ENCODE measurements around the gene HEG1. TPM values are rescaled to one million over a fixed set of nuclear protein-coding genes. Genes with fewer than 3 reads are reported as not detected.

The HEG1 gene
- total RNA-seq (10 to 100 TPM; 24.5 to 61.6 (median 41.5) TPM), polyA plus RNA-seq (1 to 10 TPM in 2 of 3 donors, under 1 TPM in 1; 0.92 to 9.7 (median 1.8) TPM)

- Histone ChIP-seq H3K27me3 (no peaks in the 10 kb centered on the region), H3K9me3 (no peaks in the 10 kb centered on the region), H3K4me3 (peak within 1 kb of the TSS; percentile 64 to 81 (median 79)), H3K4me1 (peaks cover 0 to 71% (median 64%) of the 10 kb centered on the region in 4 donors), H3K27ac (peak within 1 kb of the TSS; percentile 93 to 95 (median 94)), H3K36me3 (no peaks in the 10 kb centered on the region)
- DNase-seq, result peak; percentile 95
- TF ChIP-seq POLR2A (IDR thresholded peaks at IDR 0.05) (peak in 1 of 2 donors; percentile 30), POLR2AphosphoS5 (IDR thresholded peaks at IDR 0.05) (peak; percentile 33 to 70 (median 66))
- TF ChIP-seq, protein P1, sequence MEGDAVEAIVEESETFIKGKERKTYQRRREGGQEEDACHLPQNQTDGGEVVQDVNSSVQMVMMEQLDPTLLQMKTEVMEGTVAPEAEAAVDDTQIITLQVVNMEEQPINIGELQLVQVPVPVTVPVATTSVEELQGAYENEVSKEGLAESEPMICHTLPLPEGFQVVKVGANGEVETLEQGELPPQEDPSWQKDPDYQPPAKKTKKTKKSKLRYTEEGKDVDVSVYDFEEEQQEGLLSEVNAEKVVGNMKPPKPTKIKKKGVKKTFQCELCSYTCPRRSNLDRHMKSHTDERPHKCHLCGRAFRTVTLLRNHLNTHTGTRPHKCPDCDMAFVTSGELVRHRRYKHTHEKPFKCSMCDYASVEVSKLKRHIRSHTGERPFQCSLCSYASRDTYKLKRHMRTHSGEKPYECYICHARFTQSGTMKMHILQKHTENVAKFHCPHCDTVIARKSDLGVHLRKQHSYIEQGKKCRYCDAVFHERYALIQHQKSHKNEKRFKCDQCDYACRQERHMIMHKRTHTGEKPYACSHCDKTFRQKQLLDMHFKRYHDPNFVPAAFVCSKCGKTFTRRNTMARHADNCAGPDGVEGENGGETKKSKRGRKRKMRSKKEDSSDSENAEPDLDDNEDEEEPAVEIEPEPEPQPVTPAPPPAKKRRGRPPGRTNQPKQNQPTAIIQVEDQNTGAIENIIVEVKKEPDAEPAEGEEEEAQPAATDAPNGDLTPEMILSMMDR (IDR thresholded peaks at IDR 0.05), result no peak
- WGBS, 2 donors, result 2 to 3% methylated on average over 67 of the region's 67 CpGs
- intact Hi-C loops (cut with DNase I), result loop anchor here (2.0 to 10.0 kb wide), 3 partner anchors 53 to 529 kb away; no protein-coding TSS in a partner anchor
These were observed at the start of gene HEG1 for GRCh38 chr3:125055913-125056745. Gene HEG1, minus strand, starts transcription at chr3:125055997. Its CDS starts 107 bp downstream, at chr3:125055890.

GRCh38 chr3:125105116-125105515, 49.3 kb upstream of the HEG1 start:
- no peak overlapping the region for H3K4me3 ChIP-seq
- no peaks in the 10 kb centered on the region for H3K27me3 ChIP-seq
- WGBS, 2 donors, result 83 to 89% methylated on average over 1 of the region's 1 CpG
- no peaks in the 10 kb centered on the region for H3K36me3 ChIP-seq
- TF ChIP-seq, protein P1 (IDR thresholded peaks at IDR 0.05), result no peak
- TF ChIP-seq POLR2AphosphoS5 (IDR thresholded peaks at IDR 0.05) (no peak), POLR2A (IDR thresholded peaks at IDR 0.05) (no peak), EP300 (IDR thresholded peaks at IDR 0.05) (no peak)
- no peak for DNase-seq
- H3K27ac ChIP-seq, result no peak overlapping the region
- intact Hi-C loops (cut with DNase I), result no loop called here
- no peaks in the 10 kb centered on the region for H3K9me3 ChIP-seq
- peaks cover 0 to 4% (median 0%) of the 10 kb centered on the region in 4 donors for H3K4me1 ChIP-seq

DNA sequence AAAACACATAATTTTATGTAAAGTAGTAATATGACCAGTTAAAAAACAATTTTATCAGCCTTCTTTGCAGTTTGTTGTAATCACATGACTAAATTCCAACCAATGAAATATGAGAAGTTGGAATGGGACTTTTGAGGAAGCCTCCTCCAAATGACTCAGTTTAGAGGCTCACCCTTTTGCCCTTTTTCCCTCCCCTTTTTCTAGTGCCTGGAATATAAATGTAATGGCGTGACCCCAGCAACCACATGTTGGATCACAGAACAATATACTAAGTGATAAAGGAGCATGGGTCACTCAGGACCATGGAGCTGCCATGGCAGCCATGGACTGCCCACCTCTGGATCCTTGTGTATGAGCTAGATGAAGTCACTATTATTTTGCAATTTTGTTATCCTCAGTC, 48.8 kb upstream of the HEG1 start:
- Histone ChIP-seq H3K27me3 (no peaks in the 10 kb centered on the region), H3K9me3 (no peaks in the 10 kb centered on the region), H3K4me3 (no peak overlapping the region), H3K36me3 (no peaks in the 10 kb centered on the region), H3K4me1 (peaks cover 0 to 4% (median 0%) of the 10 kb centered on the region in 4 donors), H3K27ac (no peak overlapping the region)
- TF ChIP-seq POLR2A (IDR thresholded peaks at IDR 0.05), result no peak
- TF ChIP-seq EP300 (IDR thresholded peaks at IDR 0.05), result no peak
- TF ChIP-seq, protein P1 (IDR thresholded peaks at IDR 0.05), result no peak
- no peak for TF ChIP-seq POLR2AphosphoS5 (IDR thresholded peaks at IDR 0.05)
- DNase-seq, result no peak
- WGBS, 2 donors, result 94 to 96% methylated on average over 1 of the region's 1 CpG
- intact Hi-C loops (cut with DNase I), result no loop called here

- Histone ChIP-seq H3K4me1 (peaks cover 0 to 2% (median 0%) of the 10 kb centered on the region in 4 donors), H3K9me3 (no peaks in the 10 kb centered on the region), H3K27me3 (no peaks in the 10 kb centered on the region), H3K27ac (no peak overlapping the region), H3K36me3 (no peaks in the 10 kb centered on the region), H3K4me3 (no peak overlapping the region)
- intact Hi-C loops (cut with DNase I), result no loop called here
- no peak for TF ChIP-seq EP300 (IDR thresholded peaks at IDR 0.05)
- WGBS, 2 donors, result 95 to 98% methylated on average over 1 of the region's 1 CpG
- no peak for DNase-seq
These were observed 47.6 kb upstream of the HEG1 start for GRCh38 chr3:125103406-125103805.

- no peaks in the 10 kb centered on the region for H3K36me3 ChIP-seq
- no peaks in the 10 kb centered on the region for H3K4me1 ChIP-seq
- H3K4me3 ChIP-seq, result no peak overlapping the region
- no peaks in the 10 kb centered on the region for H3K9me3 ChIP-seq
- intact Hi-C loops (cut with DNase I), result no loop called here
- 83 to 89% methylated on average over 6 of the region's 6 CpGs for WGBS, 2 donors
- TF ChIP-seq, protein P1 (IDR thresholded peaks at IDR 0.05), result no peak
- TF ChIP-seq POLR2AphosphoS5 (IDR thresholded peaks at IDR 0.05) (no peak), POLR2A (IDR thresholded peaks at IDR 0.05) (no peak), EP300 (IDR thresholded peaks at IDR 0.05) (no peak)
- no peaks in the 10 kb centered on the region for H3K27me3 ChIP-seq
- no peak overlapping the region for H3K27ac ChIP-seq
- DNase-seq, result no peak
These were observed 46.7 kb upstream of the HEG1 start for GRCh38 chr3:125102470-125102869.

All from sigmoid colon (tissue), 7 donors.